Measurements from ENCODE around the gene S100Z. TPM values are rescaled to one million over a fixed set of nuclear protein-coding genes. Genes with fewer than 3 reads are reported as not detected.
A peak's percentile ranks its signal among the peaks of the same experiment; 100 is the strongest.

Gene S100Z
- total and polyA plus RNA-seq, 2 of the 8 experiments (the other 6 are each of a cell fraction or from before 2014, with no cell fraction given): 0.30 TPM; not detected in 1

- peak overlapping the region; percentile 65; the same call in 1 of the 2 replicates for H2BK15ac ChIP-seq (ENCODE audit: low read length)
- H4K5ac ChIP-seq (ENCODE audit: insufficient read length, low read depth, low read length): no peak overlapping the region
- H2BK120ac ChIP-seq (replicated peaks; ENCODE audit: low read depth, low read length): no peak overlapping the region
- H3K18ac ChIP-seq (ENCODE audit: extremely low read depth, low read length): no peak overlapping the region
- no peaks in the 10 kb centered on the region for H3K9me3 ChIP-seq (ENCODE audit: insufficient read depth in 2 of 2, low read depth in 1 of 2, low read length in 1 of 2)
- ChIA-PET POLR2A (ENCODE audit: partially characterized antibody) (no interaction called here), CTCF (ENCODE audit: partially characterized antibody) (no interaction called here)
- H3K27ac ChIP-seq (ENCODE audit: low read depth, low read length): no peak overlapping the region
- H2AFZ ChIP-seq (ENCODE audit: low read length): no peak overlapping the region
- H3K4me2 ChIP-seq (ENCODE audit: insufficient read depth in 1 of 2, low read depth in 2 of 2, low read length in 2 of 2): no peak overlapping the region
- H3K36me3 ChIP-seq (ENCODE audit: control insufficient read depth in 2 of 4, insufficient read depth in 4 of 4, low read length in 3 of 4): no peaks in the 10 kb centered on the region
- no peaks in the 10 kb centered on the region for H3K79me1 ChIP-seq (ENCODE audit: low read depth, low read length)
- H3K9ac ChIP-seq (replicated peaks in 1 of 4; ENCODE audit: extremely low read depth in 1 of 4, low read depth in 3 of 4, low read length in 3 of 4): no peak overlapping the region
- H2BK5ac ChIP-seq (ENCODE audit: low read depth, low read length): no peak overlapping the region
- FAIRE-seq: no peak
- no peak overlapping the region for H3K23ac ChIP-seq (ENCODE audit: insufficient read length)
- no peak overlapping the region for H2BK12ac ChIP-seq (ENCODE audit: low read depth, low read length)
- no peak overlapping the region for H4K91ac ChIP-seq (replicated peaks; ENCODE audit: insufficient read length, low read length)
- H3K4me3 ChIP-seq (ENCODE audit: extremely low read depth in 1 of 4, insufficient read depth in 2 of 4, low read depth in 3 of 4, low read length in 4 of 4): no peak overlapping the region
- DNase-seq (ENCODE audit: low read depth in 1 of 2, low spot score in 2 of 2): no peak
- H3K27me3 ChIP-seq (replicated peaks in 1 of 4; ENCODE audit: control insufficient read depth in 3 of 4, extremely low read depth in 1 of 4, insufficient read depth in 3 of 4, low read length in 3 of 4): no peaks in the 10 kb centered on the region
- WGBS, 2 experiments (ENCODE audit: extremely low coverage in 1 of 2, insufficient coverage in 1 of 2, insufficient read length in 1 of 2, insufficient replicate concordance in 2 of 2, low coverage in 1 of 2, low lambda C conversion rate in 2 of 2, missing lambda C conversion rate in 1 of 2): 89% methylated on average over 1 of the region's 1 CpG; no CpG with 5 or more reads in 1 of the 2 experiments
- no peak overlapping the region for H2BK20ac ChIP-seq (ENCODE audit: low read length)
- no peak overlapping the region for H2AK5ac ChIP-seq (ENCODE audit: low read depth, low read length)
- no peaks in the 10 kb centered on the region for H3K79me2 ChIP-seq (ENCODE audit: control insufficient read depth in 1 of 2, insufficient read depth in 2 of 2, low read length in 2 of 2)
- no peak overlapping the region for H3K4ac ChIP-seq (replicated peaks; ENCODE audit: insufficient read length, low read depth, low read length)
- H3K4me1 ChIP-seq (replicated peaks in 1 of 4; ENCODE audit: control insufficient read depth in 3 of 4, insufficient read depth in 4 of 4, low read length in 3 of 4): peaks cover 0 to 2% (median 1%) of the 10 kb centered on the region in 4 experiments; a peak in 1 of 7 replicates
- H4K20me1 ChIP-seq (replicated peaks in 1 of 2; ENCODE audit: control insufficient read depth in 1 of 2, insufficient read depth in 2 of 2, low read length in 2 of 2): no peaks in the 10 kb centered on the region
- H3K56ac ChIP-seq (replicated peaks; ENCODE audit: insufficient read length, low read depth, low read length): no peak overlapping the region
- no peak overlapping the region for H3K14ac ChIP-seq (ENCODE audit: insufficient read length)
- H3K23me2 ChIP-seq (ENCODE audit: low read depth, low read length): peaks cover 2% of the 10 kb centered on the region; the same call in 1 of the 2 replicates
- no peak overlapping the region for H4K8ac ChIP-seq (ENCODE audit: extremely low read depth, insufficient read depth, low read length)
- TF ChIP-seq HDAC2 (IDR thresholded peaks at IDR 0.05; ENCODE audit: borderline replicate concordance in 1 of 2, low read depth in 2 of 2, low read length in 2 of 2): no peak
- TF ChIP-seq SP4 (IDR thresholded peaks at IDR 0.05; ENCODE audit: low read length): no peak
- TF ChIP-seq RFX5 (IDR thresholded peaks at IDR 0.05; ENCODE audit: borderline replicate concordance, low read depth, low read length): no peak
- no peak for TF ChIP-seq POLR2A (IDR thresholded peaks at IDR 0.05; ENCODE audit: control extremely low read depth in 1 of 2, low read depth in 2 of 2, low read length in 2 of 2)
- TF ChIP-seq SRF (IDR thresholded peaks at IDR 0.05; ENCODE audit: low read depth, low read length): no peak
- no peak for TF ChIP-seq BCL11A (IDR thresholded peaks at IDR 0.05; ENCODE audit: low read depth in 2 of 2, low read length in 2 of 2)
- no peak for TF ChIP-seq KDM4A (IDR thresholded peaks at IDR 0.05; ENCODE audit: low read depth, low read length, severe bottlenecking)
- no peak for TF ChIP-seq CHD1 (IDR thresholded peaks at IDR 0.05; ENCODE audit: low read depth, low read length)
- TF ChIP-seq RNF2 (IDR thresholded peaks at IDR 0.05; ENCODE audit: borderline replicate concordance, low read depth, low read length, missing control alignments, poor library complexity, severe bottlenecking): no peak
Measured at GRCh38 chr5:76863001-76863400, 13.2 kb downstream of the S100Z start.
